H1 (cell line): Measurements from ENCODE around the gene KLHL29. TPM values are rescaled to one million over a fixed set of nuclear protein-coding genes. Genes with fewer than 3 reads are reported as not detected.

Experiments used
- GTF2F1 ChIP-seq: IDR thresholded peaks from 2 replicates; pipeline ENCODE4 v1.6.1; 2012; ENCODE audit warnings: low read depth, low read length, improper control_type of control experiment, borderline replicate concordance
- KDM5A ChIP-seq: fragments of 200-600 bp; IDR thresholded peaks from 2 replicates; pipeline ENCODE4 v1.7.1; 2012; ENCODE audit warnings: mild to moderate bottlenecking, low read length, inconsistent platforms, mixed read lengths
- SP1 ChIP-seq: IDR thresholded peaks from 2 replicates; pipeline ENCODE4 v1.6.1; 2011; ENCODE audit warnings: low read depth, low read length
- ZNF274 ChIP-seq: IDR thresholded peaks from 2 replicates; pipeline ENCODE4 v1.7.0; 2012; ENCODE audit warnings: low read length, borderline replicate concordance; ENCODE audit errors: extremely low read depth
- polyA plus RNA-seq, 7 experiments: library from polyadenylated mRNA; depleted of rRNA in 3 of 7; stranded (reverse) in 5 of 7; unstranded in 2 of 7; fragments of >200 nt in 5 of 7; fragments of 200-250 nt in 2 of 7; gene quantifications; 1 replicate in 5 of 7; 2 replicates in 1 of 7; 4 replicates in 1 of 7; pipeline versions ENCODE4 v1.2.1 to v1.2.3, GENCODE V29; 2011 to 2013; ENCODE audit warnings: missing spikeins in 2 of 7, mixed read lengths in 2 of 7
- total RNA-seq: library from RNA; stranded (reverse); fragmentation: NEBNext Ultra II Directional; extraction: Animal tissue kit (Norgen Biotek cat#: 25700); gene quantifications from 2 replicates; pipeline ENCODE4 v1.2.1, GENCODE V29; 2021

KLHL29 gene
- total and polyA plus RNA-seq, 2 of the 8 experiments (the other 6 are each of a cell fraction or from before 2014, with no cell fraction given), result 1.1 to 4.7 TPM

DNA sequence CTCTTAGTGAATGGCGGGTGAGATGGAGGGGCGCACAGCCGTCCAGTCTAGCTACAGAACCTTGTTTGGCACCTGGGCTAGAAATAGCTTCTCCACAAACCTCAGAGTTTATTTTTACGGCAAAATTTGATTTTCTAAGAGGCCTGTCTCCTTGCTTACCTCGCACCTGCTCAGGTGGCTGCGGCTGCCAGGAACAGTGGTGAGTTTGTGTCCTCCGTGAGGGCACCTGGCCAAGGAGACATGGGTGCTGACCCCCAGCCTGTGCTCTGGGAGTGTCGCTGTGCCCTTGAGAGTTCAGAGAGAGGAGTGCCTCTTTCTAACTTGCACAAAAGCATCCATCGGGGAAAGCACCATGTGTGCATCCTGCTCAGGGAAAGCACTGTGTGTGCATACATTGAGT lies 97.2 kb downstream of the KLHL29 start (continued):
- TF ChIP-seq SP1 (no peak), GTF2F1 (no peak), KDM5A (no peak), ZNF274 (no peak)
